ENCODE data around the gene SNPH.

The SNPH gene

DNA sequence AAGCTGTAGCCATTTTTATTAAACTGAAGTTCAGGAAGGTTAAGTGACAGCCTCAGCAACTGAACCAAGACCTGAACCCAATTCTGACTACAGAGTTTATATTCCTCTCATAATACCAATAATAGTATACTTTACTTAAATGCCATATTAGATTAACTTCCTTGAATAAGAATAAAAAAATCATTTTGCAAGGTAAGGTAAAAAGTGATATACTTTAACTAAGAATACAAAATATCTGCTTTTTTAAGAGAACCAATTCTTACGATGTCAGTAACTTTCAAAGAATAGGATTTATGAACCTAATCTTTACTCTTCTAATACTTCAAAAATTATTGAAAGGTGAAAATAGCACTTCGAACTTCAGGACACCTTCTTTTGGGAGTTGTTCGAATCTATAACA is 36.6 kb upstream of the SNPH start:
- Histone ChIP-seq H3K14ac (ENCODE audit: low read length) (no peak overlapping the region), H2AK5ac (ENCODE audit: low read depth, low read length) (no peak overlapping the region), H2BK15ac (ENCODE audit: low read length) (no peak overlapping the region), H3K36me3 (replicated peaks in 1 of 2; ENCODE audit: control insufficient read depth in 2 of 2, insufficient read depth in 2 of 2, low read length in 2 of 2) (no peaks in the 10 kb centered on the region), H3K9ac (ENCODE audit: low read depth, low read length, poor library complexity) (no peak overlapping the region), H3K4me1 (ENCODE audit: control insufficient read depth in 2 of 2, insufficient read depth in 1 of 2, low read depth in 1 of 2, low read length in 2 of 2) (peaks cover 0 to 4% of the 10 kb centered on the region in 2 donors), H3K79me1 (ENCODE audit: low read depth, low read length) (no peaks in the 10 kb centered on the region), H2BK12ac (ENCODE audit: low read length) (no peak overlapping the region), H4K91ac (ENCODE audit: low read depth, low read length, poor library complexity) (no peak overlapping the region), H3K27ac (replicated peaks; ENCODE audit: low read length) (no peak overlapping the region), H3K18ac (ENCODE audit: low read length) (no peak overlapping the region), H2BK120ac (ENCODE audit: low read depth, low read length) (no peak overlapping the region), H3K9me3 (replicated peaks in 1 of 2; ENCODE audit: control insufficient read depth in 2 of 2, insufficient read depth in 1 of 2, low read depth in 1 of 2, low read length in 2 of 2) (no peaks in the 10 kb centered on the region), H3K4me3 (ENCODE audit: low read length in 2 of 2) (no peak overlapping the region), H2BK5ac (ENCODE audit: low read length) (no peak overlapping the region), H2AFZ (ENCODE audit: low read length) (no peak overlapping the region), H3K23ac (ENCODE audit: low read depth, low read length, poor library complexity) (no peak overlapping the region), H4K8ac (ENCODE audit: low read depth, low read length) (no peak overlapping the region), H3K4me2 (ENCODE audit: insufficient read depth, low read length, poor library complexity, severe bottlenecking) (no peak overlapping the region), H3K27me3 (ENCODE audit: control insufficient read depth in 3 of 3, insufficient read depth in 3 of 3, low read depth in 1 of 3, low read length in 3 of 3) (peaks cover 0 to 78% (median 6%) of the 10 kb centered on the region in 3 experiments), H3K4ac (ENCODE audit: low read length) (no peak overlapping the region)
- DNase-seq (ENCODE audit: low spot score) = no peak
- no CpG with 5 or more reads among the region's 3 CpGs for WGBS, 2 donors (ENCODE audit: extremely low coverage in 2 of 2, insufficient read length in 2 of 2, insufficient replicate concordance in 1 of 2)

DNA sequence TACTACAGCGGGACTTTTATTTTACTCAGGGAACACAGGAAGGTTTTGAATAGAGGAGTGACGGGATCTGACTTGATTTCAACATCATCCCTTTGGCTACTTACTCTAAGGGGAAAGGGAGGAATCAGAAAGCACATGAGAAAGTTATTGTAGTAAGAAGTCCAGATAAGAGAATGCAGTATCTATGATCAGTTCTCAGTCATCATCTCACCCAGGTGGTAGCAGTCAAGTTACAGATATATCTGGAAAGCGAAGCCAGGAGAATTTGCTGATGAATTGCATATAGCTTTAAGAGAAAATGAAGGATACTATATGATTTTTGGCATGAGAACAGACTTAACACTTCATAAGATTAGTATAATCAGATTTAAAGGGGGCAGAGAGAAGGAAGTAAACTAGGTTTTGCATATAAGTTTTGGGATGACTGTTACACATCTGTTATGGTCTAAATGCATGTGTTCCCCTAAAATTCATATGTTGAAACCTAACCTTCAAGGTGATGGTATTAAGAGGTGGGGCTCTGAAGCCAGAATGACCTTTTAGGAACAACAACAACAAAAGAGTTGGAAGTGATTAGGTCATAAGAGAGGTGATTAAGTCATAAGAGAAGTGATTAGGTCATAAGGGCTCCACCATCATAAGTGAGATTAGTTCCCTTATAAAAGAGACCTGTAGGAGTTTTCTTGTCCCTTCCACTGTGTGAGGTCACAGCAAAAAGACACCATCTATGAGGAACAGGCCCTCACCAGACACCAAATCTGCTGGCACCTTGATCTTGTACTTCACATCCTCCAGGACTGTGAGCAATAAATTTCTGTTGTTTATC is 33.6 kb upstream of the SNPH start:
- no peaks in the 10 kb centered on the region for H3K79me1 ChIP-seq (ENCODE audit: low read depth, low read length)
- H3K18ac ChIP-seq (ENCODE audit: low read length) = no peak overlapping the region
- H2BK15ac ChIP-seq (ENCODE audit: low read length) = no peak overlapping the region
- H4K8ac ChIP-seq (ENCODE audit: low read depth, low read length) = no peak overlapping the region
- H3K4me2 ChIP-seq (ENCODE audit: insufficient read depth, low read length, poor library complexity, severe bottlenecking) = no peak overlapping the region
- H3K23ac ChIP-seq (ENCODE audit: low read depth, low read length, poor library complexity) = no peak overlapping the region
- no peak overlapping the region for H2BK5ac ChIP-seq (ENCODE audit: low read length)
- no peak overlapping the region for H2AK5ac ChIP-seq (ENCODE audit: low read depth, low read length)
- DNase-seq (ENCODE audit: low spot score) = no peak
- no peak overlapping the region for H2BK12ac ChIP-seq (ENCODE audit: low read length)
- no peak overlapping the region for H3K4ac ChIP-seq (ENCODE audit: low read length)
- H3K9ac ChIP-seq (ENCODE audit: low read depth, low read length, poor library complexity) = no peak overlapping the region
- no CpG with 5 or more reads among the region's 3 CpGs for WGBS, 2 donors (ENCODE audit: extremely low coverage in 2 of 2, insufficient read length in 2 of 2, insufficient replicate concordance in 1 of 2)
- H3K4me1 ChIP-seq (ENCODE audit: control insufficient read depth in 2 of 2, insufficient read depth in 1 of 2, low read depth in 1 of 2, low read length in 2 of 2) = no peaks in the 10 kb centered on the region
- no peak overlapping the region for H3K14ac ChIP-seq (ENCODE audit: low read length)
- no peak overlapping the region for H4K91ac ChIP-seq (ENCODE audit: low read depth, low read length, poor library complexity)
- H3K27ac ChIP-seq (replicated peaks; ENCODE audit: low read length) = no peak overlapping the region
- no peak overlapping the region for H2BK120ac ChIP-seq (ENCODE audit: low read depth, low read length)
- no peak overlapping the region for H2AFZ ChIP-seq (ENCODE audit: low read length)
- H3K4me3 ChIP-seq (ENCODE audit: low read length in 2 of 2) = no peak overlapping the region
- peaks cover 0 to 76% (median 0%) of the 10 kb centered on the region in 3 experiments for H3K27me3 ChIP-seq (ENCODE audit: control insufficient read depth in 3 of 3, insufficient read depth in 3 of 3, low read depth in 1 of 3, low read length in 3 of 3)
- no peaks in the 10 kb centered on the region for H3K36me3 ChIP-seq (replicated peaks in 1 of 2; ENCODE audit: control insufficient read depth in 2 of 2, insufficient read depth in 2 of 2, low read length in 2 of 2)
- H3K9me3 ChIP-seq (replicated peaks in 1 of 2; ENCODE audit: control insufficient read depth in 2 of 2, insufficient read depth in 1 of 2, low read depth in 1 of 2, low read length in 2 of 2) = no peaks in the 10 kb centered on the region

DNA sequence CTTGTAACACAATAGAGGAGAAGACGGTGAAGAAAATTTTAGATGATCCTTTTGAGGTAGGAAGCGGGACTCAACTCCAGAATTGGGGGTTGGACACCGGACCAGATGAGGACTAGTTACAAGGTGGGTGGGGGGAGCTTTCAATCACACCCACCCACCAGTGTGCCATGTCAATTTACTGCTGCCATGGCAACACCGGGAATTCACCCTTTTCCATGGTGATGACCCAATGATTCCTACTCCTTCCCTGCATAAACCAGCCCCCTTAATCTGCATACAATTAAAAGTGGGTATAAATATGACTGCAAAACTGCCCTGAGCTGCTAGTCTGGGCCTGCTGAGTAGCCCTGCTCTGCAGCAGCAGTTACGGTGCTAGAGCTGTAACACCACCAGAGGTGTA is 25.5 kb upstream of the SNPH start:
- no peak for DNase-seq (ENCODE audit: low spot score)
- Histone ChIP-seq H3K18ac (ENCODE audit: low read length) (no peak overlapping the region), H4K91ac (ENCODE audit: low read depth, low read length, poor library complexity) (no peak overlapping the region), H3K36me3 (replicated peaks in 1 of 2; ENCODE audit: control insufficient read depth in 2 of 2, insufficient read depth in 2 of 2, low read length in 2 of 2) (no peaks in the 10 kb centered on the region), H3K9ac (ENCODE audit: low read depth, low read length, poor library complexity) (no peak overlapping the region), H3K23ac (ENCODE audit: low read depth, low read length, poor library complexity) (no peak overlapping the region), H4K8ac (ENCODE audit: low read depth, low read length) (no peak overlapping the region), H3K4me1 (ENCODE audit: control insufficient read depth in 2 of 2, insufficient read depth in 1 of 2, low read depth in 1 of 2, low read length in 2 of 2) (peaks cover 3 to 8% of the 10 kb centered on the region in 2 donors), H2BK5ac (ENCODE audit: low read length) (no peak overlapping the region), H2BK12ac (ENCODE audit: low read length) (no peak overlapping the region), H2BK120ac (ENCODE audit: low read depth, low read length) (no peak overlapping the region), H2BK15ac (ENCODE audit: low read length) (no peak overlapping the region), H3K9me3 (replicated peaks in 1 of 2; ENCODE audit: control insufficient read depth in 2 of 2, insufficient read depth in 1 of 2, low read depth in 1 of 2, low read length in 2 of 2) (no peaks in the 10 kb centered on the region), H2AK5ac (ENCODE audit: low read depth, low read length) (no peak overlapping the region), H3K4ac (ENCODE audit: low read length) (no peak overlapping the region), H3K79me1 (ENCODE audit: low read depth, low read length) (no peaks in the 10 kb centered on the region), H3K4me2 (ENCODE audit: insufficient read depth, low read length, poor library complexity, severe bottlenecking) (no peak overlapping the region), H2AFZ (ENCODE audit: low read length) (peak overlapping the region; percentile 19), H3K27ac (replicated peaks; ENCODE audit: low read length) (no peak overlapping the region), H3K27me3 (ENCODE audit: control insufficient read depth in 3 of 3, insufficient read depth in 3 of 3, low read depth in 1 of 3, low read length in 3 of 3) (peaks cover 0 to 44% (median 0%) of the 10 kb centered on the region in 3 experiments), H3K14ac (ENCODE audit: low read length) (no peak overlapping the region), H3K4me3 (ENCODE audit: low read length in 2 of 2) (peak overlapping the region in 1 of 2 donors; percentile 58)
- no CpG with 5 or more reads among the region's 5 CpGs for WGBS, 2 donors (ENCODE audit: extremely low coverage in 2 of 2, insufficient read length in 2 of 2, insufficient replicate concordance in 1 of 2)

DNA sequence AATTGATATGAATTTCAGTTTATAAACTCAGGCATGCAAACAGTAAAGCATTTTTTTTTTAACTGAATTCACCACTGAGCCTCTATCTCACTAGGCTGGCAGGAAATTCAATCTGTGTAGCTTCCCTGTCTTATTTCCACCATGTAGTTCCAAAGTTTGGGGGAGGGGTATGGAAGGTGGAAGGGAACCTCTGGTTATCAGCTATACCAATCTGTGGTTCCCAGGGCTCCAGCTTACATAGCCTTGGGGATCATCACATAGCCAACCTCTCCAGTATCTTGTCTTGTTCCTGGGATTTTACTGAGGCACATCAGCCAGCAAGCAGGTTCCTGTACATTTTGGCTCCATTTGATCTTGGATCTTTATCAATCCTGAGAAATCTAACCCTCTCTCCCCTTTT is 24.6 kb upstream of the SNPH start:
- no peak overlapping the region for H2AFZ ChIP-seq (ENCODE audit: low read length)
- no peak overlapping the region for H2AK5ac ChIP-seq (ENCODE audit: low read depth, low read length)
- H3K9me3 ChIP-seq (replicated peaks in 1 of 2; ENCODE audit: control insufficient read depth in 2 of 2, insufficient read depth in 1 of 2, low read depth in 1 of 2, low read length in 2 of 2) = no peaks in the 10 kb centered on the region
- no peak overlapping the region for H3K14ac ChIP-seq (ENCODE audit: low read length)
- H2BK120ac ChIP-seq (ENCODE audit: low read depth, low read length) = no peak overlapping the region
- no peaks in the 10 kb centered on the region for H3K79me1 ChIP-seq (ENCODE audit: low read depth, low read length)
- no peak overlapping the region for H3K18ac ChIP-seq (ENCODE audit: low read length)
- no peak overlapping the region for H3K4me3 ChIP-seq (ENCODE audit: low read length in 2 of 2)
- no peak overlapping the region for H4K91ac ChIP-seq (ENCODE audit: low read depth, low read length, poor library complexity)
- no peak overlapping the region for H3K4me2 ChIP-seq (ENCODE audit: insufficient read depth, low read length, poor library complexity, severe bottlenecking)
- H3K27ac ChIP-seq (replicated peaks; ENCODE audit: low read length) = no peak overlapping the region
- H3K36me3 ChIP-seq (replicated peaks in 1 of 2; ENCODE audit: control insufficient read depth in 2 of 2, insufficient read depth in 2 of 2, low read length in 2 of 2) = no peaks in the 10 kb centered on the region
- no peak overlapping the region for H2BK12ac ChIP-seq (ENCODE audit: low read length)
- no peak overlapping the region for H2BK15ac ChIP-seq (ENCODE audit: low read length)
- DNase-seq (ENCODE audit: low spot score) = no peak
- no peak overlapping the region for H3K9ac ChIP-seq (ENCODE audit: low read depth, low read length, poor library complexity)
- no peak overlapping the region for H3K23ac ChIP-seq (ENCODE audit: low read depth, low read length, poor library complexity)
- H3K4me1 ChIP-seq (ENCODE audit: control insufficient read depth in 2 of 2, insufficient read depth in 1 of 2, low read depth in 1 of 2, low read length in 2 of 2) = peaks cover 3 to 8% of the 10 kb centered on the region in 2 donors
- H4K8ac ChIP-seq (ENCODE audit: low read depth, low read length) = no peak overlapping the region
- no peak overlapping the region for H2BK5ac ChIP-seq (ENCODE audit: low read length)
- H3K4ac ChIP-seq (ENCODE audit: low read length) = no peak overlapping the region
- H3K27me3 ChIP-seq (ENCODE audit: control insufficient read depth in 3 of 3, insufficient read depth in 3 of 3, low read depth in 1 of 3, low read length in 3 of 3) = peaks cover 0 to 48% (median 0%) of the 10 kb centered on the region in 3 experiments
